ENCODE results near the gene ACOXL.
"Not testable (repeated sequence)": the region's sequence is repeated elsewhere in the genome, so short reads cannot be mapped to it uniquely, and the experiment has no call there.

Gene ACOXL

DNA sequence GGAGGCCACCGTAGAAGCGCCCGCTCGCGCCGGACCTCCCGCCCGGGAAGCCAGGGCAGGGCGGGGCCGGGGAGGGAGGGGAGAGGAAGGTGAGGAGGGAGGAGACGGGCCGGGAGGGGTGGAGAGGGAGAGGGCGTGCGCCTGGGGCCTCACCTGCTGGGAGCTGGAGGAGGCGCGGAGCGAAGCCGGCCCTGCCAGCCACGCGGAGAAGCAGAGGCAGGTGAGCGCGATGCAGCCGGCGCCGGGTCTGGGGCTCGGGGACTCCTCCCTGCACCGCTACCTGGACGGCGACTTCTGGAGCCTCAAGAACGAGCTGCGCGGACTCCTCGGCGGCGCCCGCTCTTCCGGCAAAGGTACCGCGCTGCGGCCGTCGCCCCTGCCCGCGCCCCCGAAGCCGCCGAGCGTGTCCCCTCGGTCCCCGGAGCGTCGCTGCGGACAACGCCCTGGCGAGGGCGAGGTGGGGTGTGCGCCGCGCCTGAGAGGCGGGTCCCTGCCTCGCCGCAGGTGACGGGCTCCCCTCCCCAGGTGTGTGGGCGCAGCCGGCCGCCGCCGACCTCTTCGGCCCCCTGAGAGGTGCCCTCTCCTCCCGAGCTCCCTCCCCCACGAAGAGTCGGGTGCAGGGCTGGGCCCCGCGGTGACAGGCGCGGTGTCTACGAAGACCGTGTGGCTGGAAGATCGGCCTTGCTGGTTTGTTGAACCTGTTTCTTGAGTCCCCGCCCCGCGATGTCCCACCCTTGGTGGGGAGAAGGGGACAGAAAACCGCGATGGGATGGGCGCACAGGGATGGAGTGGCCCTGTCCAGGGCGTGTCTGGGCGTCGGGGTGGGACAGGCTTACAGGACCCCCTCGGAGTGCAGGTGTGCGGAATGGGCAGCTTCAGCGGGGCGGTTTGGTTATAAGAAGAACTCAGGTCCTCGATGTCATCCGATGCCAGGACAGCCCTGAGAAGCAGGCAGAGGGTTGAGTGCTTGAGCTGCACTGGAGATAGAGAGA lies at the start of gene ACOXL:
TSS of gene ACOXL (plus strand) at position 152 of the 992 bp plus-strand sequence. CDS start 35,817 bp downstream, outside the sequence.
- DNase-seq, result no peak

DNA sequence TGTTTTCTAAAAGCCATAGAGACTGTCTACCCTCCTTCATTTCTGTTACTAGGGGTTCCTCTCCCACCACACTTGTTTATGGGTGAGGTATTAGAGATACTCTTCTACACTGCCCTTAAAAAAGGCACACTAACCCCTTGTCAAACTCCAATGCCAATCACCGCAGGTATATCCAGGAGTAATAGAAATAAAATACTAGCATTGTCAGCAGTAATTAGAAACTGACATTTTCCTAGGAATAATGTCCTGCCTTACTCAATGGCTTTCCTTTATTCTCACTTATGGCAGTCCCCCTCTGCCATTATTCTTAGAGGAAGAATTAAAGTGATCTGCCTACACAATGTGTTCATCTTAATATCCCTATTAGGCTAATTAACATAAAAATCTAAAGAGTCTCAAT lies 49.5 kb upstream of the ACOXL start:
- DNase-seq, result no peak

DNA sequence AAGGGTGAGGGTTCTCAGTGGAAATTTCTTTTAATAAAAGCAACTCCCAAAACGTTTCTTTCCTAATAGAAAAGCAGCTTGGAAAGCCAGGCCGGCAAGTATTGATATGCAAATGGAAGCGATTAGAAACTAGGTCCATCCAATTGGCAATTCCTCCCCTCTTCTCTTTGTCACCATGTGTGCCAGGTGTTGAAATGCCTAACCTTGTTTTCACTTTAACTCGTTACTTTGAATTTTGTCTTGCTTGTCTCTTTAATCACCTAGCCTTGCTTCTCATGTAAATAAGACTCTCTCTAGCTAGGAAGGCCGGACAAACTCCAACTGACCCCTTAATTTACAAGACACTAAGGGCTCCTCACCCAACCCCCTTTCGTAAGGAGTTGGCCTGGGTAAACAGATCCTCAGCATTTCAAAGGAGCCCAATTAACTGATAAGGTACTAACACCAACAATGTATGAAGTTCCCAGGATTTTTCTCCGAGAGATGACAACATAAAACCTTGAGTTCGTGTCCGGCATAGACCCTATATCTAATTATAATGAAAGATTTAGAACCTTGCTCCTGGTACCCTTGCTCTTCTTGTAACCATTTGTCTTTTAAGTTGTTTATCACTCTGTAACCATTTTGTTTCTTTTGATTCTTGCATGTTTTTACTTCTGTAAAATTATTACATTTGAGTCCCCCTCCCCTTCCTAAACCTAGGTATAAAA lies 44.4 kb upstream of the ACOXL start:
- DNase-seq, result not testable (repeated sequence)

DNA sequence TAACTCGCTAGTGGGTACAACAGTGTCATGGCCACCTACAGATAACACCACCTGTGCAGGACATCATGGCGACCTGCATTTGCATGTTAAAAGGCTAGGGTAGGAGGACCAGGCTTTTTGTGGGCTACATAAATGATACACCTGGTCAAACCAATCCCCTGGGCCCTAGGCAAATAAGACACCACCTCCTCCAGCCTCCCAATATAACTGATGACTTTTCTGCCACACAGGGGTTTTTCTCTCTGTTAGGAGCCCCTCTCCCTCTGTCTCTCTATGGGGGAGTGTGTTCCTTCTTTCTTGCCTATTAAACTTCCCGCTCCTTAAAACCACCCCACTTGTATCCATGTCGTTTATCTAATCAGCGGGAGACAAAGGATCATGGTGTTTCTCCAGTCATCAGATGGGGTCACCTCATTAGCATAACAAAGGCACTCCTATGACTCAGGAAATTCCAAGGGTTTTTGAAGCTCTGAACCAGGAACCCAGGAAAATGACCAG lies 43.7 kb upstream of the ACOXL start:
- no peak for DNase-seq

DNA sequence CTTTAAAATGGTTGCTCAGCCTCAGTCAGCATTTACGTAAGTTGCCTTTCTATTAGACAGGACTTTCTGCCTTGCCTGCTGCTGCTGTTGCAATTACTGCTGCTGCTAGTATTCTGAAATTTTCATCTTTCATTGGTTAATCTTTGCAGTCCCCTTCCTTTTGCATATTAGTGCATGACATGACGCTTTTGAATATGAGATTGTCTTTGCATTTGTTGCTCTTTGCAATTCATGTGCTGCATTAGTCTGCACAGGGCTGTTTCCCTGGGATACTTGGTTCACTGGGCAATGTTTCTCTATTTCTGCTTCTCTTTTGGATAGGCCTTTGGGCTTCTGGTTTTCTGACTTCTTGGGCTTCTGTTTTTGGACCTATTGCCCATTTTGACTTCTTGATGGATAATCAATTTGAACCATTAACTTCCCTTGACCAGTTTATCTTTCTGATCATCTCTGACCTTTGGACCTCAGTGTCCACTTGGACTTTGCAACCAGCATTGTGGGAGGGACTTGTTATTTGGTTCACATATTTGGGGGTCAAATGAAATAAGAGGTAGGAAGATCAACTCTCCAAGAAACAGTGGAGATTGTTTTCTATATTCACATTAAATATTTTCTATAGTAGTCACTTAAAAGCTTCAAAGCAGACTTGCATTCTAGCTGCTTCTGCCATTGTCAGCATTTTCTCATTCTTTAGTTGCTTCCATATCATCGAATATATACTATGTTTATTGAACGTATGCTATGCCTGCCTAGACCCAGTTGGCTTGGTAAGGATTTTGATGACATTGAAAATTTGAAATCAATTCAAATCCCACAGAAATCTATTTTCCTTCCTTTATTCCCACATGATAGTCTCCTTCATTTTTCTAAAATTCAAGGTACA lies 42.0 kb upstream of the ACOXL start:
- DNase-seq, result no peak

DNA sequence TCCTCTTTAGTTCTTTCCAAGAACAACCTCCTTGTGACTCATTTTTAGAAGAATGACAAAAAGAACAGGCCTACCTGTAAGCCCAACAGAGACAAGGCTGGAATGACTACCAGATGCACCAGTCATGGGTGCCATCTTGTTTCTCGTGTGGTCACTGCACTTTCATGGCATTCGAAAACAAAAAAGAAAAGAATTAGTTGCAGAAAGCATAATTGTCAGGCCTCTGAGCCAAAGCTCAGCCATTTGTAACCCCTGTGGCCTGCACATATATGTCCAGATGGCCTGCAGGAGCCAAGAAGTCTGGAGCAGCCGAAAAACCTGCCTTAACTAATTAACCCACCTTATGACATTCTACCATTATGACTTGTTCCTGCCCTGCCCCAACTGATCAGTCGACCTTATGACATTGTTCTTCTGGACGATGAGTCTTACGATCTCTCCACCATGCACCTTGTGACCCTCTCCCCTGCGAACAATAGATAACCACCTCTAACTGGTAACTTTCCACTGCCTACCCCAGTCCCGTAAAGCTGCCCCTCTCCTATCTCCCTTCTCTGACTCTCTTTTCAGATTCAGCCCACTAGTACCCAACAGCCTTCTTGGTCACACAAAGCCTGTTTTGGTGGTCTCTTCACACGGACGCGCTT lies 40.6 kb upstream of the ACOXL start:
- no peak for DNase-seq

DNA sequence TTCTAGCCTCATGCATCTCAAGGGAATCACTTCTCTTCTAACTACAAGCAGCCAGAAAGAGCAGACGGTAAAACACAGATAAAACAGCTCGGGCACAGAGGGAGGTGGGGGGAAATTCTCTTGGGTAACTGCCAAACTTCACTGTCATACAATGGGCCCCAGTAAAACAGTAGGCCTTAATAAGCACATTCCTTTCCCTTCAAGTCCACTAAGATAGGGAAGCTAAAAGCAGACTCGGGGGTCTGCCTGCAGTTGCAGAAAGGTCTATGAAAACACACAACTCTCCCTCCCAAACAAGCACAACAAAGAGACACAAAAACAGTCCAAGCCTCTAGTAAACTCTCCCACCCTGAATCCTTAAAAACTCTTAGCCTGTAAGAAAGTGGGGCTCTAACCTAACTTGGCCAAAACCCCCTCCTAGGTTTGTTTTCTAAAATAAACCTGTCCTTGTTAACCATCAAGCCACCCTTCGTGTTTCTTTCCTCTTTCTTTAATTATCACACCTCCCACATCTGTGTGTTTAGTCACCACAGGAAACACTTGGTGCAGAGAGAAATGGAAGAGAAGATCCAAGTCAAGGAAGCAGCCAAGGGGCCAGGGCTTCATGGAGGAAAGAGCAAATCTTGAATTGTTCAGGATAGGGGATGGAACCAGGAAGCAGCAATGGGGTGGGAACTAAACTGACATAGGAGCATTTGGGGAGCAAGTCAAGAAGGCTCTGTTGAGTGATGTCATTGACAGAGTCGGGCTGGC lies 37.1 kb upstream of the ACOXL start:
- DNase-seq, result not testable (repeated sequence)

DNA sequence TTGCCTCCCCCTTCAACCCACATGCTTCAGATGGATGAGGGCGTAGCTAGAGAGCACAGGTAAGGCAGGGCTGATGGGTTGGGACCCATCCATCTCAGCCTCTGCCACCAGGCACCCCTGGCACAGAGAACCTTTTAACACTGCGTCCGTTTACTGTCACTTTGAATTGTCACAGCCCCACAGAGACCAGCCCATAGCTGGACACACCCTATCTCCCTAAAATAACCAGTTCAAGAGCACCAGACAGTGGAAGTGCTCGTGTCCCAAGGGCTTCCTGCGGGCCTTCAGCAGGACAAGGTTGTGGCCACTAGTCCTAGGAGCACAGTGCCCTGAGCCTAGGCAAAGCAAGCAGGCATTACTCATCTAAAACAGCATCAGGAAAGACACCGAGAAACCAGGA lies 34.1 kb upstream of the ACOXL start:
- DNase-seq, result not testable (repeated sequence)

DNA sequence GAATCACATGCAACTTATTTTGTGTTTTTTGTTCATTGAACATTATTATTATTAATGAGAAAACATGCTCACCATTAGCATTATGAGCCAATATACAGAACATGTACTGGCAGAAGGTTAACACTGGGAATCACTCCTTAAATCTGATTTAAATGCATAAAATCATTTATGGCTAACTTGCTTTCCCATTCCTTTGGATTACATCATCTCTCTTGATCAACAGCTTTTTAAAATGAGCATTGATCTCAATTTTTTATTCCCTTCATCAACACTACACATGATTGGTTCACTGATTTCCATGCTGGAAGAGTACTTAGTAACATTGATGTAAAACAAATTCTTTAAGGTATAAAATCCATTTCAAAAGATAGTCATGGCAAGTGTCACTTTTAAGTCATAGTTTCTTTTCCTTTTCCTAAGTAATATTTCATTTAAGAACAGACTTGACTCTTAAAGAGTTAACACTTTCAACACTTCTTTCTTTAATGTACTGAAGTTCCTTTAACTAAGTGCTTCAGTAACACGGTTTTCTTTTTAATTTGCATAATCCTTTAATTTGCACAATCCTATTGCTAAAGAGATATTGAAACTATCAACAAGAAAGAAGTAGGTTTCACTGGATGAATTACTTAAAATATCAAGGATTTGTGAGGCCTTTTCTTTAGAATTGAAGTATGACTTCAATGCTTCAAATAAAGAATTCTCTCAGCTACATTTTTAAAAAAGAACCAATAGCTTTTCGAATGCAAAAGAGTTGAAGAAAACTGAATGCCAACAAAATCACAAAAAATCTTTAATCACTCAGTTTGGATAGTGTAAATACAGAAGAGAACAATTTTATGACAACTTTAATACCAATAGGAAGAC lies 29.6 kb upstream of the ACOXL start:
- no peak for DNase-seq

DNA sequence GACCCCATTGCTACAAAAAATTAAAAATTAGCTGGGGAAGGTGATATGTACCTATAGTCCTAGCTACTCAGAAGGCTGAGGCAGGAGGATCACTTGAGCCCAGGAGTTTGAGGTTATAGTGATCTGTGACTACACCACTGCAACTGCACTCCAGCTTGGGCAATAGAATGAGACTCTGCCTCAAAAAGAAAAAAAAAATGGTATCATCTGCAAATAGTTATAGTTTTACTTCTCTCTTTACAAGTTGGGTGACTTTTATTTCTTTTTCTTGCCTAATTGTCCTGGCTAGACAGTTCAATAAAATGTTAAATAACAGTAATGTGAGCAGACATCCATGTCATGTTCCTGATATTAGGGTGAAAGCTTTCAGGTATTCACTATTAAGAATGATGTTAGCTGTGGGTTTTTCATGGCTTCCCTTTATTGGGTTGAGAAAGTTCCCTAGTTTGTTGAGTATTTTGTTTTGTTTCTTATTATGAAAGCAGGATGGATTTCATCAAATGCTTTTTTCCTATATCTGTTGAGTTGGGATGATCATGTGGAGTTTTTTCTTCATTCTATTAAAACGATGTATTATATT lies 24.9 kb upstream of the ACOXL start:
- no peak for DNase-seq

DNA sequence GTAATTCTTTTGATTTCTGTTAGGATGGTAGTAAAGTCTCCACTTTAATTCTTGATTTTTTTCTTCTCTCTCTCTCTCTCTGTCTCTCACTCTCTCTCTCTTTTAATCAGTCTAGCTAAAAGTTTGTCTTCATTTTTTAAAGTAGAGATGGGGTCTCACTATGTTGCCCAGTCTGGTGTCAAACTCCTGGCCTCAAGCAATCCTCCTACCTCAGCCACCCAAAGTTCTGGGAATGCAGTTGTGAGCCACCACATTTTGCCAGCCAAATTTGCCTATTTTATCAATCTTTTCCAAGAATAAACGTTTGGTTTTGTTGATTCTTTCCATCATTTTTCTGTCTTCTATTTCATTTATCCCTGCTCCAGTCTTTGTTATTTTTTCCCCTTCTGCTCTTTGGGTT lies 23.9 kb upstream of the ACOXL start:
- no peak for DNase-seq

DNA sequence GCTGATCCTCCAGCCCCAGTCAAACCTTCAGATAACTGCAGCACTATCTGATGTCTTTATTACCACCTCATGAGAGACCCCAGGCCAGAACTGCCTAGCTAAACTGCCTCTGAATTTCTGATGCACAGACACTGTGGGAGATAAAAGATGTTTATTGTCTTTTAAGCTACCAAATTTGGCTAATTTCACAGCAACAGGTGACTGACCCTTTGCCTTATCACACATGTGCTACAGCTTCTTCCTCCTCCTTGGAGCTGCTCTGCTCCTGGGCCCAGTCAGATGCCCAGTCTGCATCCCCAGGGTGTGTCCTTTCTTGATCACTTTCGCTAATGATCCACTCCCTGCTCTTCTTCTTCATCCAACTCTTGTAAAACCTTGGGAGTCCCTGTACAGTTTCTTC lies 19.6 kb upstream of the ACOXL start:
- no peak for DNase-seq

DNA sequence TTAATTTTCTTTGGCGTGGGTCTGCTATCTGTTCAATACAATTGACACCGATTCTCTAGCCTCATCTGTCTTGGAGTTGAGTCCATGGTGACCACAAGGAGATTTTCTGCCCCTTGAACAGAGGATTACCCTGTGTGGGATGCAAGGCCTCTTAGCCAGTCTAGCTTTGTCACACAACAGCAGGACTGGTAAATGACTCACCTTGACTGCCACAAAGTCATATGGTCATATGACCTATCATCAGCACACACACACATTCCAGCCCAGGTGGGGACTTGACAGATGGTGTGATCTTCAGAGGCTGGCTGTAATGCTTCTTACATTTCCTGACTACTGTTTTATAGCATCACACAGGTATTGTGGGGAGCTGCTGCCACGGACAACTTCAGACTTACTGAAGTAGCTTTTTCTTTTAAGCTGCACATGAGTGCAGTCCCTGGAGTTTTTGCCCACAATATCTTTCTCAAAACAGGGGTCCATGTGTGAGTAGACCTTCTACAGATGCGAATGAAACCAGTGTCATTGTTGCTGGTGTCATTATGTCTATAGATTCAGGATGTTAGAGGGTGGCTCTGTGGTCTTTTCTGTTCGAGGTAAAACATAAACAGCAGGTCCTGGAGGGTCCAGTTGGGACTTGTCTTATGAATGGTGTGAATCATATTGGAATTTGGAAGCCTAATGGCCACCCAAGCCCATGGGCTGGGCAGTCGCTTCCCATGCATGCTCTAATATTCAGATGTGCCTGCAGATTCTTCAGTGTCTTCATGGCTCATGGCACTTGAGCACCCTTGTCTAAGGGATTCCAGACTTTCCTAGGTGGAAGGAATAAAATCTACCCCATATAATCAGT lies 18.6 kb upstream of the ACOXL start:
- peak; percentile 9 for DNase-seq

DNA sequence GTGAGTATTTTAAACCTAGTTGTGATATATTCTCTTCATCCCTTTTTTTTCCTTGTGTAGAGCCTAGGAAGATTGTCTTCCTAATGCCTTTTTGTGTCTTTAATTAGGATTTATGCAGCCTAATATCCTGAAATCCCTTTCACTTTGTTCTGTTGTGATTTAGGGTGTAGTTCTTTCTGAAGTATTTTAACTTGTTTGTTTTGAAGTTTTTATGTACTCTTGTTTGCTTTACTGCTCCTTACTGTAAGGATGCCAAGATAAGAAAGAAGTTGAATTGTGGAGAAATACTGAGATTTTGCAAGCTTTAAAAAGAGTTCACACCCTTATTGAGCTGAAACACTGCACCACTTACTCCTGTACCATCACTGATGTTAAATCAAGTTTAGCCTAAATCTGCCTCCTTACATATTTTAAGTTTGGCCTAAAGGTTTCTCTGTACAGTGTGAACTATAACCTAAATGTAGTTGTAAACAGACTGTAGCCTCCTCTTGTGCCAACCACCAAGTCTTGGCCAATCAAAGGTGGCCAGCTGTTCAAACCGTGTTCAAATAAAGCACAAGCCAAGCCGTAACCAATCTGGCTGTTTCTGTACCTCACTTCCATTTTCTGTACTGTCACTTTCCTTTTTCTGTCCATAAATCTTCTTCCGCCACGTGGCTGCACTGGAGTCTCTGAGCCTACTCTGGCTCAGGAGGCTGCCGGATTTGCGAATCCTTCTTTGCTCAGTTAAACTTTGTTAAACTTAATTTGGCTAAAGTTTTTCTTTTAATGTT lies 17.7 kb upstream of the ACOXL start:
- no peak for DNase-seq

DNA sequence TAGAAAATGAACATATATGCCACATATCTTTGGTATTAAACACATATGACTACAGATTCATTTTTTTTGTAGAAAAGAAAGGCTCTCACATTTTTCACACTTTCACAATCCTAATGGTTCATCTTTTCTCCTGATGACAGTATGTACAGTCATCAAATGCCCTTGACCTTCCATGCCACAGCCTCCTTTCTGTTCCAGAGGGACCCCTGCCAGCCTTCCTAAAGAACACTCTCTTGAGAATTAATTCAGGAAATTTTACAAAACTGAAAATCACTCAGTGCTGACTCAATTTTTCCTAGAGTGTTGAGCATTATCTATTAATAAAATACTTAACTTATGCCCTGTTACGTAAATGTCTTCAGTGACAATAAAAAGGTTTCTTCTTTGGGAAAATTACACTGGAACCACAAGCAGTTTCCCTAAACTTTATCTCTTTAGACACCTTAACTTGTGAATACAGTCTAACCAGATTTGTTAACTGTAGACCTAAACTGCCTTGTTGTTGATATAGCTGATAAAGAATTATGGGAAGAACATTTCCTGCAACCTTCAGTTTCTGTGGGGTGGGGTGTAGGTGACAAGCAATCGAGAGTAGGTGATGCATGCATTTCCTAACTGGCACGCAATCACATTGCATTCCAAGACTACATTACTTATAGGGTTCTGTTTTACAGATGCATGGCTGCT lies 15.3 kb upstream of the ACOXL start:
- no peak for DNase-seq

DNA sequence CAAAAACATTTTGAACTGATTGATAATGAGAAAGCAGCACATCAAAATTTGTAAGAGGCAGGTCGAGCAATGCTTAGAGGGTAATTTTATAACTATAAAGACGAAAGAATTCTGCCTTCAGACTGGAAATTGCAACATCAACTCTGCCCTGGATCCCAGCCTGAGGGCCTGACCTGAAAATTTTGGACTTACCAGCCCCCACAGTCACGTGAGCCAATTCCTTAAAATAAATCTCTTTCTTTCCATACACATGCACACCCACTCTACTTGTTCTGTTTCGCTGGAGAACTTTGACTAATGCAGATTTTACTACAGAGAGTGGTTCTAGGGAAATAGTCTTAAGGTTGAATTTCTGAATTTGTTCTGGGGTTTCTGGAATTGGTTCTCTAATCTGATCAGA lies 14.6 kb upstream of the ACOXL start:
- no peak for DNase-seq

DNA sequence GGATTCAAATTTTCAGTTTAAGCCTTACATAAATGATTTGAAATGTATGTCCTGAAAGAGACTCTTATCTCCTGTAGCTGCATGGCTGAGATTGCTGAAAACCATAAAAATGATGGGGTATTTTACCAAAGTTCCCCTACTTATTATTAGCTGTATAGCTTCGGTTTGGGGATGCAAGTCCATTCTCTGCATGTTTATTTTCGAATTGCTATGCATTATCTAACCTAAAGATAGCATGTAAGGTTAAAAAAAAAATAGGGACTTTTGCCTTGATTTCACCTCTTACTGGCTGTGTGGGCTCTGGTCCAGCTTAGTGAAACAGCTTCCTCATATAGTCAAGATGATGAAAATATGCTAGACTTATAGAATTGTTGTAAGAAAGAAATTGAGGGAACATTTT lies 14.0 kb upstream of the ACOXL start:
- DNase-seq, result no peak

DNA sequence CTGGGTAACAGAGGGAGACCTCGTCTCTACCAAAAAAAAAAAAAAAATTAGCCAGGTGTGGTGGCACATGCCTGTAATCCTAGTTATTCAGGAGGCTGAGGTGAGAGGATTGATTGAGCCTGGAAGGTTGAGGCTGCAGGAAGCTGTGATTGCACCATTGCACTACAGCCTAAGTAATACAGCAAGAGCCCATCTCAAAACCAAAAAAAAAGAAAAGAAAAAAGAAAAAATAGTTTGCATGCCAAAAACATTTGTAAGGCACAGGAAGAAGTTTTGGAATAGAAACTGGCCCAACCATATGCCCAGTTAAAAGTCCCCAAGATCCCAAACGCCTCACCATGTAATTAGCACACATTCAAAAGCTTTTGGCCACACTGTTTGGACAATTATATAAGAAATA lies 13.4 kb upstream of the ACOXL start:
- no peak for DNase-seq

Data from activated CD4-positive, alpha-beta T cell treated with anti-CD3 and anti-CD28 coated beads, Interleukin-2, Interleukin-6, amounts not matched to agents 100 ng/mL and 50 ng/mL, durations not matched to agents 16 hours and 8 hours (primary cell).